HG02571 (cell line): ENCODE measurements around the gene MAP4K2.

Source experiments
- ATAC-seq: cut with Tn5 transposase; IDR thresholded peaks from one replicate; pipeline ENCODE4 v1.9.1; 2021; ENCODE audit warnings: mild to moderate bottlenecking, moderate library complexity; ENCODE audit not compliant: unreplicated experiment

Gene MAP4K2

GRCh38 chr11:64793271-64794160, 9.5 kb downstream of the MAP4K2 start:
- ATAC-seq = no peak

GRCh38 chr11:64792482-64792881, 10.5 kb downstream of the MAP4K2 start:
- ATAC-seq = no peak

- no peak for ATAC-seq
Observed at GRCh38 chr11:64791781-64792291, 11.2 kb downstream of the MAP4K2 start.

GRCh38 chr11:64790205-64791095, 12.6 kb downstream of the MAP4K2 start:
- no peak for ATAC-seq

GRCh38 chr11:64789331-64790204, 13.4 kb downstream of the MAP4K2 start:
- no peak for ATAC-seq

DNA sequence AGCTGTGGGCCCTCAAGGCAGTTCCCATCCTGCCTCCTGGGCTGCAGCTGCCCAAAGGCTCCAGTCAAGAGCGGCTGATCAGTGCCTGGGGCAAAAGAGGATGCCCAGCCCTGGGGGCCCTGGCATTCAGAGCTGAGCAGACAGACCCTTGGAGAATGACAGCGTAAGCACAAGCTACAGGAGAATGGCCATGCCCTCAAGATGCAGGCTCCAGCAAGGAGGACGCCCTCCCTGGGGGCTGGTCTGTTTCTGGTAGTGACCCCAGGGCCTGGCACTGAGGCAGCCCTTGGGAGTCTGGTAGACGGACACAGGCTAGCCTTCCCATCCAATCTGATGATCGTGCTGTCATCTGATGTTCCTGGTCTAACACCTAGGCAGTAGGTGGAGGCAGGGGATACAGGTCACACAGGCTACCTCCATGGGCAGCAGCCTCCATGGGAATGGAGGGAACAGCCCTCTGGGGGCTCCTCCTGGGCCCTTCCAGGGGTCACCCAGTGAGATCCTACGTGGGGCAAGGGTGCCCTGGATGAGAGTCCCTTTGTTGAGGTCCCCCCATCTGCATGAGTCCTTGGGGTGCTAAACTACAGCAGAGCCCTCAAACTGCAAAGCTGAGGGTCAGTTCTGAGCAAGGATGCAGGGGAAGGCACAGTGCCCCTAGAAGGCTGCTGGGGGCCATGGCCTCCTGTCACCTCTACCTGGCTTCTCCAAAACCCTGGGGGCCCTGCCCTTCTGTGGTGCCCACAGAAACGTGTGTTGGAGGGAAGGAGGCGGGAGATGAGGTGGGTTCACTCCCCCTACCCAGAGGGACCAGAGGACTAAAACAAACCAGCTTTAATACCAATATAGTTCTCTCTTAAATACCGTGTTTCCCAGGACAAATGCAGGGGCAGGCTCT, 14.4 kb downstream of the MAP4K2 start:
- no peak for ATAC-seq

- ATAC-seq = no peak
Observed at GRCh38 chr11:64787526-64788320, 15.3 kb downstream of the MAP4K2 start.

DNA sequence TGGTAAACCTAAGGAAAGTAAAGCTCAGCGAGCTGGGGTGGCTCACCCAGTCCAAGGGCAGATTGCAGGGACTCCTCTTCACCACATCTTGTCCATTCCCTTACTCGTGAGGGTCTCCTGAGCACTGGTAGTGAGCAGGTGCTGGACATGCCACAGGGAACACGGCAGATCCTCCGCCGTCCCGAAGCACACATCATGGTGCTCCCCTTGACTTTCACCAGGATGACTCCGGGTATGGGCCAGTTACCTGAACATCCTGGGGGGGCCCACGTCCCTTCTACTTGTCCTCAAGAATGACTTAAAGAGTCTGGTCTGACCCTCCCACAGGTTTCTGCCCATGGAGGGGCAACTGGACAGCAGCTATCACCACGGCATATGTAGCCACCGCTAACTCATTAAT, 16.7 kb downstream of the MAP4K2 start:
- no peak for ATAC-seq

DNA sequence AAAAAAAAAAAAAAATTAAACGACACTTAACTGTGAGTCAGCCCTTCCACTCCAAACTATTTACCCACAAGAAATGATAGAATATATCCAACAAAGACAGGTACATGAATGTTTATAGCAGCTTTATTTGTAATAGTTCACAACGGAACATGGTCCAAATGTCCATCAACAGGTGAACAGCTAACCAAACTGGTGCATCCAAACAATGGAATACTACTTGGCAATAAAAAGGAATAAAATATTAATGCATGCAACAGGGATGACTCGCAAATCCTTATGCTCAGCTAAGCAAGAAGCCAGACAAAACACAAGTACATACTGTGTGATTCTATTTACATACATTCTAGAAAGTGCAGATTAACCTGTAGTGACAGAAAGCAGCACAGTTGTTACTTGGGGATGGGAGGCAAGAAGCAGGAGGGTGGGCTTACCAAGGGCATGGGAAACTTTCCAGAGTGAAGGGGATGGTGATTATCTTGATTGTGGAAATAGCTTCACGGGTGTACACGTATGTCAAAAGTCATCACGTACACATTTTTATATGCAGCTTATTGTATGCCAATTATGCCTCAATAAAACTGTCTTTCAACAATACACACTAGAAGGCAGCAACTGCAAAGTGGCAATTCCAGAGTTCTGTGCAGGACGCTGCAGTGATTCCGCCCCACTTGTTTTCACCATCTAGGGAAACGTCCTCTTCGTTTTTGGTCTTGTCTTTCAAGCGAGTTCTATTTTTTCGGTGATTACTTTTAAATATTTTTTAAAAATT, 18.0 kb downstream of the MAP4K2 start:
- no peak for ATAC-seq

- ATAC-seq = peak; percentile 81
Observed at GRCh38 chr11:64778473-64779298, 24.3 kb downstream of the MAP4K2 start, which contains the start of gene SF1. TSS of gene SF1 (minus strand) at chr11:64778542. CDS start at chr11:64778392, 150 bp downstream.

GRCh38 chr11:64778223-64778472, 24.9 kb downstream of the MAP4K2 start:
- ATAC-seq = peak; percentile 13

- ATAC-seq = no peak
Observed at GRCh38 chr11:64777449-64778222, 25.4 kb downstream of the MAP4K2 start.

DNA sequence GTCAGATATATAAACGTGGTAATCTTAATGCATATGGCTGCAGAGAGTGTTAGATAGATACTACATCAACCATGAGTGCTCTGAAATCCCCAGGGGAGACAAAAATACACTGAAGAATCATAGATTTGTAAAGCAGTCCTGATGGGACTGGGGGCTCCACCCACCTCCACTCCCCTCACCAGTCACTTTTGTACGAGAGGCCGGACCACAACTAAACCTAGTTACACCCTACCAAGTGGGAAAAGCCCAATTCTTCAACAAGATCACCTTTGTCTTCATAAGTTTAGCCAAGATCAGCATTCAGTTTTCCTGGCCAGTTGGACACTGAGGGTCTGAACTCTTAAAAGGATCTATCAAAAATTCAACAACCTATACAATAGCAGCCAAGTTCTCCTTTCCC, 26.1 kb downstream of the MAP4K2 start:
- no peak for ATAC-seq

GRCh38 chr11:64776425-64776824, 26.6 kb downstream of the MAP4K2 start:
- ATAC-seq = no peak

- ATAC-seq = no peak
Observed at GRCh38 chr11:64774144-64774543, 28.9 kb downstream of the MAP4K2 start.

- ATAC-seq = no peak
Observed at GRCh38 chr11:64772303-64773018, 30.6 kb downstream of the MAP4K2 start.
